H1 (cell line): Measurements from ENCODE around the gene TRABD2B. TPM values are rescaled to one million over a fixed set of nuclear protein-coding genes. Genes with fewer than 3 reads are reported as not detected.

Experiments
- ASH2L ChIP-seq: fragments of 200-600, 300-600 bp; sonication (generic); IDR thresholded peaks from one replicate; pipeline ENCODE4 v1.7.1; 2017; ENCODE audit warnings: low read length
- EGR1 ChIP-seq: IDR thresholded peaks from 2 replicates; pipeline ENCODE4 v1.6.1; 2011; ENCODE audit warnings: low read depth, low read length, borderline replicate concordance
- EP300 ChIP-seq, 2 experiments: IDR thresholded peaks; 1 replicate in 1 of 2; 2 replicates in 1 of 2; pipeline ENCODE4 v1.6.1; 2011 to 2012; ENCODE audit warnings: low read depth in 2 of 2, low read length in 2 of 2, mild to moderate bottlenecking in 2 of 2, borderline replicate concordance in 1 of 2, inconsistent platforms in 1 of 2, moderate library complexity in 1 of 2
- EZH2 ChIP-seq: fragments of 200-600 bp; sonication (generic); IDR thresholded peaks from 2 replicates; pipeline ENCODE4 v1.7.1; 2012; ENCODE audit warnings: low read depth, mild to moderate bottlenecking, moderate library complexity, low read length, inconsistent platforms; ENCODE audit not compliant: severe bottlenecking
- JUN ChIP-seq: IDR thresholded peaks from 2 replicates; pipeline ENCODE4 v1.6.1; 2011; ENCODE audit warnings: low read depth, mild to moderate bottlenecking, improper control_type of control experiment, low read length
- NRF1 ChIP-seq: IDR thresholded peaks from 2 replicates; pipeline ENCODE4 v1.6.1; 2011; ENCODE audit warnings: mild to moderate bottlenecking, low read depth, low read length, improper control_type of control experiment
- SRF ChIP-seq: IDR thresholded peaks from 2 replicates; pipeline ENCODE4 v1.6.1; 2011; ENCODE audit warnings: mild to moderate bottlenecking, low read depth, low read length, moderate library complexity
- SUZ12 ChIP-seq: fragments of 200-600 bp; sonication (generic); IDR thresholded peaks from 2 replicates; pipeline ENCODE4 v1.6.1; 2012; ENCODE audit warnings: mild to moderate bottlenecking, inconsistent platforms, low read length, moderate library complexity, mixed read lengths
- polyA plus RNA-seq, 7 experiments: library from polyadenylated mRNA; depleted of rRNA in 3 of 7; stranded (reverse) in 5 of 7; unstranded in 2 of 7; fragments of >200 nt in 5 of 7; fragments of 200-250 nt in 2 of 7; gene quantifications; 1 replicate in 5 of 7; 2 replicates in 1 of 7; 4 replicates in 1 of 7; pipeline versions ENCODE4 v1.2.1 to v1.2.3, GENCODE V29; 2011 to 2013; ENCODE audit warnings: missing spikeins in 2 of 7, mixed read lengths in 2 of 7
- total RNA-seq: library from RNA; stranded (reverse); fragmentation: NEBNext Ultra II Directional; extraction: Animal tissue kit (Norgen Biotek cat#: 25700); gene quantifications from 2 replicates; pipeline ENCODE4 v1.2.1, GENCODE V29; 2021
- TF ChIP-seq, protein P1 (sequence below): IDR thresholded peaks from 2 replicates; pipeline ENCODE4 v1.6.1; 2012; ENCODE audit warnings: low read length, inconsistent platforms

Gene TRABD2B
- total and polyA plus RNA-seq, 2 of the 8 experiments (the other 6 are each of a cell fraction or from before 2014, with no cell fraction given), result 0.95 to 3.4 TPM

DNA sequence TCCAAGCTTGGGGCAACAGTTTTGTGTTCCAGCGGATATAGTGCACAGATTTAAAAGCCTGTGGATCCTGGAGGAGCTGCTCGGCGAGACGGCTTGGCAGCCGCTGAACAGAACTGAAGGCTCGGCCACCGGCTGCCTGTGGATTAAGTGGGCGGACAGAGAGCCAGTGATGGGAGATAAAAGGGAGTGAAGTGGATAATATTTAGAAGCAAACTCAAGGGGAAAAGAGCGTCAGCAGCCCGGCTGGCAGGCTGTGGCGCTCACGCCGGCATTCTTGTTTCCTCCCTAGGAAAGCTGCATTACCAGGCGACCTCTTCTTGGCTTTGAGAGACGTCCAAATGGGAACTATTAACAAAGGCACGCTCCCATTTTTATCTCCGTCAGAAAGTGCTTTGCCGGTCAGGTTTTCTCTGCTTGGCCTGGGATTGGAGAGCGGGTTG, 10.4 kb downstream of the TRABD2B start (continued):
- TF ChIP-seq, protein P1, sequence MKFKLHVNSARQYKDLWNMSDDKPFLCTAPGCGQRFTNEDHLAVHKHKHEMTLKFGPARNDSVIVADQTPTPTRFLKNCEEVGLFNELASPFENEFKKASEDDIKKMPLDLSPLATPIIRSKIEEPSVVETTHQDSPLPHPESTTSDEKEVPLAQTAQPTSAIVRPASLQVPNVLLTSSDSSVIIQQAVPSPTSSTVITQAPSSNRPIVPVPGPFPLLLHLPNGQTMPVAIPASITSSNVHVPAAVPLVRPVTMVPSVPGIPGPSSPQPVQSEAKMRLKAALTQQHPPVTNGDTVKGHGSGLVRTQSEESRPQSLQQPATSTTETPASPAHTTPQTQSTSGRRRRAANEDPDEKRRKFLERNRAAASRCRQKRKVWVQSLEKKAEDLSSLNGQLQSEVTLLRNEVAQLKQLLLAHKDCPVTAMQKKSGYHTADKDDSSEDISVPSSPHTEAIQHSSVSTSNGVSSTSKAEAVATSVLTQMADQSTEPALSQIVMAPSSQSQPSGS, result no peak
- TF ChIP-seq SUZ12 (no peak), ASH2L (no peak), EGR1 (no peak), JUN (no peak), EZH2 (no peak), SRF (no peak), NRF1 (no peak), EP300 (IDR thresholded peaks at IDR 0.05; ENCODE audit: borderline replicate concordance in 1 of 2, low read depth in 2 of 2, low read length in 2 of 2) (no peak)
- TF ChIP-seq, all 59 proteins: peak for 0
